GM19467 (cell line): ENCODE data around the gene RANGAP1.

Source experiments
- ATAC-seq: cut with Tn5 transposase; IDR thresholded peaks from one replicate; pipeline ENCODE4 v1.9.1; 2021; ENCODE audit warnings: mild to moderate bottlenecking, moderate library complexity; ENCODE audit not compliant: unreplicated experiment

The RANGAP1 gene

DNA sequence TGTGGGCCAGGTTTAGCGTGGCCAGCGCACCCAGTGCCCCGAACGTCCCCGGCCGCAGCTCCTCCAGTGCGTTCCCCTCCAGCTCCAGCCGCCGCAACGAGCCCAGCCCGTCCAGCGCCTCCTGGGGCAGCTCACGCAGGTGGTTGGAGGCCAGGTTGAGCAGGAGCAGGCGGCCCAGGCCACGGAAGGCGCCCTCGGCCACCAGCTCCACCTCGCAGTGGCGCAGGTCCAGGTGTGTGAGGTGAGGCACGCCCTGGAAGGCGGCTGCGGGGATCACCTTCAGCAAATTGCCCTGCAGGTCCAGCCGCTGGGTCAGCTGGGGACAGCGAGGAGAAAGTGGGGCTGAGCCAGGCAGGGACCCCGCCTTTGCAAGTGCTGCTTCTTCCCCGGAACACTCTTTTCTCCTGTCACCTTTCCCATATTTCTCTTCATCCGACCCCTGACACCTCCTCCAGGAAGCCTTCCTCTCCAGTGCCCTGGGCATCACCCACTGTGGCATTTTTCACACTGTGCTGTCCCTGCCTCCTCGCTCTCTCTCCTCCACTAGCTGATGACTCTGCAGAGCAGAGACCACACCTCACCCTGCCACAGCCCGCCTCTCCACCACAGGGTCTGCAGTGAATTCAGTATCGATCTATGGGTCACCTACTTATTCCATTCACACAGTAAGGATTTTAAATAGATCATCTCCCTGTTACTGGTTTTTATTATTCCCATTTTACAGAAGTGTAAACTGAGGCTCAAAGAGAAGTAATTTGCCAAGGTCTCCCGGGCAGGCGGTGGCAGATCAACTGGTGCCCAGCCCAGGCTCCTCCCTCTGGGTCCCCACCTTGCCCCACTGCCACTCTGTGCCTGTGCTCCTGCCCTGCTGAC is 47.2 kb downstream of the RANGAP1 start:
- ATAC-seq = no peak

GRCh38 chr22:41237707-41238569 is 48.0 kb downstream of the RANGAP1 start:
- ATAC-seq = peak; percentile 77

- no peak for ATAC-seq
Measured at GRCh38 chr22:41237036-41237706, 48.8 kb downstream of the RANGAP1 start.

GRCh38 chr22:41234815-41235695 is 50.9 kb downstream of the RANGAP1 start:
- ATAC-seq = no peak

GRCh38 chr22:41231369-41231768 is 54.6 kb downstream of the RANGAP1 start:
- ATAC-seq = no peak

DNA sequence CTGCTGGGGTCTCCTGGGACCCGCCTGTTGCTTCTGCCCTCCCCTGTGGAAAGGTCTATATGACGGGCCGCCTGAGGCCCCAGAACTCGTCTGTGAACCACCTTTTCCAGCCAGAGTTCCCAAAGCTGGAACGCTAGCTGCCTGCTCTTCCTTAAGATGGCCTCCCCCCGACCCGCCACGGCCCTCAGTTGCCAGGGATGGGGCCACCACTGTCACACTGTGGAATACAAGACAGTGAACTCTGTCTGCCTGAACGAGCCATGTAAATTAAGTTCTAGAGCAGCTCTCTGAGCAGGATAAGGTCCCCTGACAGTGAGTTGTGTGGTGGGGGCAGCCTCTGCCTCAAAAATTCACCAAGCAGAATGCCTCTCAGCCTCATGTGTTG is 55.6 kb downstream of the RANGAP1 start:
- no peak for ATAC-seq

GRCh38 chr22:41229730-41230400 is 56.1 kb downstream of the RANGAP1 start:
- no peak for ATAC-seq

DNA sequence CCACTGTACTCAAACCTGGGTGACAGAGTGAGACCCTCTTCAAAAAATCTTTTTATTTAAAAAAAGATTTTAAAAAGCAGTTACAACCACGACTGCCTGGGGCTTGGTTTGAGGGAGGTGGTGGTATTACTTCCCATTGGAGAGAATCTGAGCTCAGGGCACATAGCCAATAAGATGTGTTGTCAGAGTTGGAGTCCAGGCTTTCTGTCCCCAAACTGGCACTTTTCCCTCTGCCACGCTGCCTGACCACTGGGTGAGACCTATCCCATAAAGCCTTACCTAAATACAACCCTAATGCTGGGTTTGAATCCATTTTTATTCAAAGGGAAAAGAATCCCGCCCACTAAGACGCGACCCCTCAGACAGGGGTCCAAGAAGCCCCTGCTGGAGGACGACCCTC is 56.8 kb downstream of the RANGAP1 start:
- ATAC-seq = no peak

DNA sequence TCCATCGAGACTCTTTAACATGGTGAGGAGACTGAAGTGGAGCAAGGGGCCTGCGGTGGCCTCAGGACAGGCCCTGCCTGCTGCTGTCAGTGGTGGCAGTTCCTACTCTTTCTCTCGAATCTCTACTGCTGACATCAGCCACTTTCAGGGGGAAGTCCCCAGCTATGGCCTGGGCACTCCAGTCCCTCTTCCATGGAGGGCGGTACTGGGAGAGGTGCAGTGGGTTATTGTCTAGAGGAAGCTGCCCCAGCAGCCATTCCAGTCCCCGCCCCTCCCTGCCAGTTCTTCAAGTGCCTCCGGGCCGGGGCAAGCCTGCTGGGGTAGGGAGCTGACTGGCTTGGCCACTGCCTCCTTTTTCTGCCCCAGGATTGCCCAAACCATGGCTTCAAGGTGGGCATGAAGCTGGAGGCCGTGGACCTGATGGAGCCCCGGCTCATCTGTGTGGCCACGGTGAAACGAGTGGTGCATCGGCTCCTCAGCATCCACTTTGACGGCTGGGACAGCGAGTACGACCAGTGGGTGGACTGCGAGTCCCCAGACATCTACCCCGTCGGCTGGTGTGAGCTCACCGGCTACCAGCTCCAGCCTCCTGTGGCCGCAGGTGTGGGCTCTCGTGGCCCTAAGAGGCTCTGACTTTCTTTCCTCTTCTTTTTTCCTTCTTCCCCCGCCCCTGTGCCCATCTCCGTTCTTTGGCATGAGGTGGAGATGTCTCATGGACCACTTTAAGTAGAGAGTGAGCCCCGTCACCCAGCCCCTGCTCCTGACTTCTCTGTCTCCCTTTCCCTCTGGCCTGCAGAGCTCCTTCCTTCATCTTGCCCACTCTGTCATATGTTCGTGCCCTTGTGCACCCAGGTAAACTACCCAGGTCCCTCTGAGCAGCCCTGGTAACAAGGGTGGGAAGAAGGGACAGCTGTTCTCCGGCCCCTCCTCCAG is 59.0 kb downstream of the RANGAP1 start:
- ATAC-seq = no peak

- ATAC-seq = no peak
Measured at GRCh38 chr22:41223535-41223934, 62.5 kb downstream of the RANGAP1 start.

GRCh38 chr22:41222846-41223507 is 63.0 kb downstream of the RANGAP1 start:
- no peak for ATAC-seq

- no peak for ATAC-seq
Measured at GRCh38 chr22:41217553-41218157, 68.3 kb downstream of the RANGAP1 start.

GRCh38 chr22:41216984-41217383 is 69.0 kb downstream of the RANGAP1 start:
- no peak for ATAC-seq

DNA sequence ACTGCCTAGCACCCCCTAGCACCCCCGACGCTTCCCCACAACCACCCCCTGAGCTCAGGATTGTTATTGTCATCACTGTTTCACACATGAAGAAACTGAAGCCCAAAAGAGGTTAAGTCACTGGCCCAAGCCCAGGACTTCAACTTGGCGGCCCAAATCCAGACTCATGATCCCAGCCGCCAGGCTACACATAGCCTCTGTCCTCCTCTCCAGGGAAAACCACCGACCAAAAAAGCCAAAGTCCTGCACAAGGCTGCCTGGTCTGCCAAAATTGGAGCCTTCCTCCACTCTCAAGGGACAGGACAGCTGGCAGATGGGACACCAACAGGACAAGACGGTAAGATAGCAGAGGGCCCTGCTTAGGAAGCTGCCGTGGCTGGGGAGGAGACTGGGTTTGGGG is 70.1 kb downstream of the RANGAP1 start:
- no peak for ATAC-seq

DNA sequence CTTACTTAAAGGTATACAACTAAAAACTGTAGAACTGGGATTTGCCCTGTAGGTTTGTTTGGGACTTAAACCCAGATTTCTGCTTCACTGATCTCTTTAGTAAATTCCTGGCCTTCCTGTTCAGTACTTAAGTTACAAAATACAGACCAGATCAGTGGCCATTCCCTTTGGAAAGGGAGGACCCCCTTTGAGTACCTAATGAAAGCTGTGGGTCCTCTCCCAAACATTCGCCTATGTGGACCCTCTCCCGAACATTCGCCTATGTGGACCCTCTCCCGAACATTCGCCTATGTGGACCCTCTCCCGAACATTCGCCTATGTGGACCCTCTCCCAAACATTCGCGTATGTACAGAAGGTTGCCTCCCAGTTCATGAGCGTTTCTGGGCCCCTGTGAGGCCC is 70.6 kb downstream of the RANGAP1 start:
- no peak for ATAC-seq

- no peak for ATAC-seq
Measured at GRCh38 chr22:41206719-41207118, 79.3 kb downstream of the RANGAP1 start.

GRCh38 chr22:41204992-41205900 is 80.7 kb downstream of the RANGAP1 start, which contains the start of gene L3MBTL2:
Gene L3MBTL2, plus strand, starts transcription at chr22:41205312. Its CDS starts 51 bp downstream, at chr22:41205363.
- peak; percentile 95 for ATAC-seq
